Right lobe of liver (tissue), 4 donors: Measurements from ENCODE around the gene LPAR2.

Source experiments
- CTCF ChIP-seq, 4 donors: fragments of 200-600 bp in 3 of 4; fragments of 450-650 bp in 1 of 4; IDR thresholded peaks; one replicate each; pipeline versions ENCODE4 v1.5.1 to v1.8.0; 2016 to 2022; ENCODE audit warnings: antibody characterized with exemption in 4 of 4, mild to moderate bottlenecking in 2 of 4
- POLR2A ChIP-seq: fragments of 450-650 bp; IDR thresholded peaks from one replicate; pipeline ENCODE4 v1.6.1; 2017; ENCODE audit warnings: antibody characterized with exemption, mild to moderate bottlenecking
- donor health status: DM: no; HTN: no; CAD: no.
- donor health status: DM: no; HTN: no; CAD: no.
- donor health status: DM: no; HTN: yes; CAD: no.

- no peak for TF ChIP-seq CTCF (IDR thresholded peaks at IDR 0.05)
- no peak for TF ChIP-seq POLR2A
Measured at GRCh38 chr19:19626516-19627472, 1.2 kb downstream of the LPAR2 start.
